HG03159 (cell line): ENCODE results near the gene TNFSF10.

ENCODE experiments used
- ATAC-seq: cut with Tn5 transposase; IDR thresholded peaks from one replicate; pipeline ENCODE4 v1.9.1; 2021; ENCODE audit warnings: mild to moderate bottlenecking, moderate library complexity; ENCODE audit not compliant: unreplicated experiment

Gene TNFSF10

DNA sequence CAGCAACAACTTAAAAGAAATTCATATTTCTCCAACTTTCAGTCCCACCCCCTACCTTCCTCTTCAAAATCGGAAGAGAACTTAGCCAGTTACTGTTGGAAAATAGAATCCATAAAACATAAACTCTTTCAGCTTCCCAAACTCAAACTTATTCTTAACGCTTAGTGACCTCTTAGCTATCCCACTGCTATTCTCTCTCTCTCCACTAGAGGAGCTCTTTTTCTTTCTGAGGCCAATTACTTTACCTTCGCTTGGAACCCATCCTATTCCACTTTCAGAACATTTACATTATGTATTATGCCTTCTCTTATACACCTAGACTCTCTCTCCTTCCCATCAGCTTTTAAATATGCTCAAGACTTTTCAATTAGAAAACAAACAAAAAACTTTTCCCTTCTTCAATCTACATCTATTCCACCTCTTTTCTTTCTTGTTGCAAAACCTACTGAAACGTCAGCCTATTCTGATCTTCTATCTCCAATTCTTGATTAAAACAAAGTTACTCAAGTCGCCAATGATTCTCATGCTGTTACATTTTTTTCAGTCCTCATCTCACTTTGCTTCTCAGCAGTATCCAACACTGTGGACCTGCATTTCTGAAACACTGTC, 61.6 kb downstream of the TNFSF10 start:
- peak; percentile 57 for ATAC-seq

DNA sequence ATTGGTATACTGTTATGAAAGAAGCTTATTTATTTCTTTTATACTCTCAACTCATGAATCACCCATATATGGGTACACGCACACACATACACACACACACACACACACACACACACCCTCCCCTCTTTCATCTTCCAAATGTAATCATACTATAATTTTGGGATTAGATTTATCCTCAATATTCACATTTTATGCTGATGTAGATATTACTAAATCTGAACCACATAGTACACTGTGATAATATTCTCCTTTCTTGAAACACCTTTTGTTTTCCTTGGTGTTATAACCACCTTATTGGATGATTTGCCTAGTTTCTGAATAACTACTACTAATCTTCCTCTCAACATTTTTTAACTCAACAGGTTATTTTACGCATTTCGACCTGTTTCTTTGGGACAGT, 66.8 kb downstream of the TNFSF10 start:
- no peak for ATAC-seq
